CD4-positive, alpha-beta T cell (primary cell): ENCODE data around the gene MTCL1. TPM values are rescaled to one million over a fixed set of nuclear protein-coding genes. Genes with fewer than 3 reads are reported as not detected.

Source experiments
- ATAC-seq: fragments of 200-7000 bp; cut with Tn5 transposase; one replicate; pipeline ENCODE4 v1.10.0; 2022; ENCODE audit warnings: mild to moderate bottlenecking; ENCODE audit not compliant: poor library complexity
- CTCF ChIA-PET: fragments of 350-600 bp; sonication (Branson Sonifier 250); formaldehyde crosslinking; loops from one replicate; lab custom pipeline; 2021; ENCODE audit warnings: antibody characterized with exemption, inconsistent platforms; lab: Charles Lee
- POLR2A ChIA-PET: fragments of 350-600 bp; sonication (Branson Sonifier 250); formaldehyde crosslinking; loops from one replicate; lab custom pipeline; 2021; ENCODE audit warnings: antibody characterized with exemption, inconsistent platforms; lab: Charles Lee
- DNase-seq, 14 experiments: peaks; one replicate each; pipeline ENCODE4 v3.0.0-alpha.2; 2013 to 2020; ENCODE audit warnings: mixed read lengths in 2 of 14
- H3K27ac ChIP-seq, 2 donors: one replicate each; pipeline versions ENCODE4 v1.5.1 to v1.7.0; 2013; ENCODE audit warnings: low read length in 2 of 2, low read depth in 1 of 2, mild to moderate bottlenecking in 1 of 2
- H3K27me3 ChIP-seq, 2 experiments: 1 replicate in 1 of 2; 2 replicates in 1 of 2; pipeline versions ENCODE4 v1.6.1 to v1.7.0; 2013; ENCODE audit warnings: low read length in 2 of 2, control low read depth in 1 of 2, mild to moderate bottlenecking in 1 of 2, moderate library complexity in 1 of 2; ENCODE audit not compliant: insufficient read depth in 2 of 2, control insufficient read depth in 1 of 2
- H3K36me3 ChIP-seq: one replicate; pipeline ENCODE4 v1.6.1; 2013; ENCODE audit warnings: low read length, control low read depth; ENCODE audit not compliant: insufficient read depth
- H3K4me1 ChIP-seq: one replicate; pipeline ENCODE4 v1.6.1; 2013; ENCODE audit warnings: low read length, control low read depth; ENCODE audit not compliant: insufficient read depth
- H3K4me3 ChIP-seq: one replicate; pipeline ENCODE4 v1.5.1; 2013; ENCODE audit warnings: mild to moderate bottlenecking, low read length, moderate library complexity
- H3K9me3 ChIP-seq, 2 experiments: 1 replicate in 1 of 2; 2 replicates in 1 of 2; pipeline versions ENCODE4 v1.6.1 to v1.7.0; 2013; ENCODE audit warnings: low read length in 2 of 2, mild to moderate bottlenecking in 2 of 2, control low read depth in 1 of 2, moderate library complexity in 1 of 2; ENCODE audit not compliant: control insufficient read depth in 1 of 2, insufficient read depth in 1 of 2
- H3K27ac Mint-ChIP-seq: one replicate; pipeline ENCODE4 v1.8.0; 2020; ENCODE audit warnings: mixed read lengths
- H3K27me3 Mint-ChIP-seq: one replicate; pipeline ENCODE4 v1.8.0; 2021; ENCODE audit warnings: mixed read lengths
- H3K36me3 Mint-ChIP-seq: one replicate; pipeline ENCODE4 v1.8.0; 2021; ENCODE audit warnings: low read depth, mixed read lengths
- H3K4me1 Mint-ChIP-seq: one replicate; pipeline ENCODE4 v1.8.0; 2021; ENCODE audit warnings: low read depth, mixed read lengths
- H3K4me3 Mint-ChIP-seq: one replicate; pipeline ENCODE4 v1.8.0; 2020; ENCODE audit warnings: mild to moderate bottlenecking, mixed read lengths
- H3K9me3 Mint-ChIP-seq: one replicate; pipeline ENCODE4 v1.8.0; 2020; ENCODE audit warnings: mixed read lengths
- CTCF ChIP-seq: fragments of 200-600 bp; IDR thresholded peaks from one replicate; pipeline ENCODE4 v1.8.0; 2022; ENCODE audit warnings: antibody characterized with exemption, mild to moderate bottlenecking
- intact Hi-C, 2 experiments: fragments of 100-400 bp; cut with DNase I in 1 of 2; cut with micrococcal nuclease in 1 of 2; formaldehyde crosslinking; loops; one replicate each; pipeline versions ENCODE4 v1.15.1 to v1.9.0; 2023 to 2025; cut with DNase I, micrococcal nuclease
- total RNA-seq, 174 experiments: library from RNA in 2 of 174; stranded (reverse) in 2 of 174; gene quantifications; one replicate each; pipeline ENCODE4 v1.2.3 and lab custom pipeline; 2021 to 2026

Gene MTCL1
- total RNA-seq, 2 experiments from 2014 or later, result 0.11 to 0.55 TPM

- H3K27me3 Mint-ChIP-seq, result no peaks in the 10 kb centered on the region
- no peaks in the 10 kb centered on the region for H3K27me3 ChIP-seq
- intact Hi-C loops, result no loop called here
- H3K4me1 ChIP-seq, result no peaks in the 10 kb centered on the region
- H3K9me3 ChIP-seq, result no peaks in the 10 kb centered on the region
- no peaks in the 10 kb centered on the region for H3K4me1 Mint-ChIP-seq
- ATAC-seq, result no peak
- CTCF ChIA-PET, result no interaction called here
- no peak overlapping the region for H3K4me3 ChIP-seq
- DNase-seq, result no peak
- no peak overlapping the region for H3K27ac ChIP-seq
- H3K36me3 Mint-ChIP-seq, result no peaks in the 10 kb centered on the region
- no peak overlapping the region for H3K4me3 Mint-ChIP-seq
- no peak overlapping the region for H3K27ac Mint-ChIP-seq
- no peaks in the 10 kb centered on the region for H3K36me3 ChIP-seq
- TF ChIP-seq CTCF, result no peak
- POLR2A ChIA-PET, result no interaction called here
- H3K9me3 Mint-ChIP-seq, result no peaks in the 10 kb centered on the region
Observed at GRCh38 chr18:8826514-8826913, 121.2 kb downstream of the MTCL1 start.

DNA sequence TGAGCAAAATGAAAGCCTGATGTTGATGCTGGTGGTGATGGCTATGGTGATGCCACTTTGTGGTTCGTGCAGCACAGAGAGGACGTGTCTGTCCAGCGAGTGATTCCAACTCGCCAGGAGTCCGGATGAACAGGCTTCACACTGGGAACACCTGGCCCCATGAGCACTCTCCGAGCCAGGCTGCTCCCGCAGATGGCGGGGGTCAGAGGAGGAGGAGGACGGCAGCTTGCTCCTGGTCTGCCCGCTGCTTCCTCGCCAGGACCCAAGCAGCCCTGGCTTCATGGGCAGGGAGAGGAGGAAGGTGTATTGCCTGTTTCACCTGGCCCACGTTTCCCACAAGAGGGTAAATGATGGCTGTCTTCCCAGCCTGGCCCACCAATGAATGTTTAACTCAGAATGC is 121.6 kb downstream of the MTCL1 start:
- H3K36me3 Mint-ChIP-seq, result no peaks in the 10 kb centered on the region
- H3K27ac Mint-ChIP-seq, result no peak overlapping the region
- no peak for TF ChIP-seq CTCF
- H3K4me1 Mint-ChIP-seq, result no peaks in the 10 kb centered on the region
- no peak overlapping the region for H3K4me3 Mint-ChIP-seq
- no peaks in the 10 kb centered on the region for H3K27me3 ChIP-seq
- POLR2A ChIA-PET, result no interaction called here
- no peaks in the 10 kb centered on the region for H3K27me3 Mint-ChIP-seq
- H3K4me1 ChIP-seq, result no peaks in the 10 kb centered on the region
- H3K9me3 ChIP-seq, result no peaks in the 10 kb centered on the region
- DNase-seq, result no peak
- no peak for ATAC-seq
- no peak overlapping the region for H3K4me3 ChIP-seq
- no peaks in the 10 kb centered on the region for H3K9me3 Mint-ChIP-seq
- H3K36me3 ChIP-seq, result no peaks in the 10 kb centered on the region
- intact Hi-C loops, result no loop called here
- H3K27ac ChIP-seq, result no peak overlapping the region
- CTCF ChIA-PET, result no interaction called here

DNA sequence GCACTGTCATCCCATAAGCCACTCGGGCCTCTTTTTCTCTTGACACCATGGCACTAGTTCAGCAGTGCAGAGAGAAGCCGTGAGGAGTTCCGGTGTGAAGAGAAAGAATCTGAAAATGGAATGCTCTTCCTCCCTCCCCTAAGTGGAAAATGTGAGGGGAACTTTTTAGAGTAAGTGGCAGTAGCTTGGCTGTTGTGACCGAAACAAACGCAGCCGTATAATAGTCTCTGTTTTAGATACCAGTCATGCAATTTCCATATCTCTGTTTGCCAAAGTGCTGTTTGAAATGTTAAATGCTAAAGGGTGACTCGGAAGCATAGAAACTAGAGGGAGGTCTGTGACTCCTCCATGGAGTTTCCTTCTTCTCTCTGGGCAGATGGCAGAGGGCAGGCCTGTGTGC is 122.9 kb downstream of the MTCL1 start:
- Mint-ChIP-seq H3K9me3 (no peaks in the 10 kb centered on the region), H3K4me3 (no peak overlapping the region), H3K27me3 (no peaks in the 10 kb centered on the region), H3K4me1 (no peaks in the 10 kb centered on the region), H3K36me3 (no peaks in the 10 kb centered on the region), H3K27ac (no peak overlapping the region)
- ATAC-seq, result no peak
- TF ChIP-seq CTCF, result no peak
- H3K4me1 ChIP-seq, result no peaks in the 10 kb centered on the region
- H3K9me3 ChIP-seq, result no peaks in the 10 kb centered on the region
- no peak overlapping the region for H3K27ac ChIP-seq
- no peaks in the 10 kb centered on the region for H3K36me3 ChIP-seq
- no peak overlapping the region for H3K4me3 ChIP-seq
- POLR2A ChIA-PET, result no interaction called here
- no peaks in the 10 kb centered on the region for H3K27me3 ChIP-seq
- no peak for DNase-seq
- CTCF ChIA-PET, result no interaction called here
- intact Hi-C loops, result no loop called here
